ENCODE results near the gene IL4R. TPM values are rescaled to one million over a fixed set of nuclear protein-coding genes. Genes with fewer than 3 reads are reported as not detected.

IL4R gene
- total RNA-seq, 1 experiment from 2014 or later: 28.6 TPM

DNA sequence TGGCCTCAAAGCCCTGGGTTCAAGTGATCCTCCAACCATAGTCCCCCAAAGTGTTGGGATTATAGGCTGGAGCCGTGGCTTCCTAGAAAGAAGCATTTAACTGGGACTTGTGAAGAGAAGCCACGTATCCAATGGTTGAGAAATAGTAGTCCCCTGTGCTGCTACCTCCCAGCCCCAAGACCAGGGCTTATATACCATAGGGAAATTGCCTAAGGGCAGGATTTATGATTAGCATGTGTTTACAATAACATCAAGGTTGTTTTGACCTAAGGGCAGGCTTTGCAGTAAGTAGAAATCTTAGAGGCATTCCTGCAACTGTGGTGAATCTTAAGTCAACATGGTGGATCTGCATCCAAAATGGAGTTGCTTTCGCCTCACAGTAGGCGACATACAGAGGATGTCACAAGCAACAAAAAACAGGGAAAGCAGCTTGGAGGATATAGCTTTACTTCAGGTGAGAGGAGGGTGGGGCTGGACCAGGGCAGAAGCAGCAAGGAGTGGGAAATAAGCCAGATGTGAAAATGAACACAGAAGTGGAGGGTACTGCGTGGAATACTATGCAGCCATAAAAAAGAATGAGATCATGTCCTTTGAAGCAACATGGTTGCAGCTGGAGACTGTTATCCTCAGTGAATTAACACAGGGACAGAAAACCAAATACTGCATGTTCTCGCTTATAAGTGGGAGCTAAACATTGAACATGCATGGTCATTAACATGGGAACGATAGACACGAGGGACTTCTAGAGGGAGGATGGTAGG is 26.5 kb upstream of the IL4R start:
- H3K4me1 ChIP-seq (ENCODE audit: insufficient read depth, low read length): no peaks in the 10 kb centered on the region
- H3K27ac ChIP-seq (ENCODE audit: insufficient read length, low read depth, low read length): no peak overlapping the region

More for the DNA sequence above, 26.5 kb upstream of the IL4R start:
- H2BK12ac ChIP-seq (ENCODE audit: insufficient read length, low read depth, low read length): no peak overlapping the region
- no peaks in the 10 kb centered on the region for H3K79me2 ChIP-seq (ENCODE audit: insufficient read depth, low read length)
- H4K91ac ChIP-seq (ENCODE audit: insufficient read length, low read depth, low read length): no peak overlapping the region
- H3K56ac ChIP-seq (ENCODE audit: insufficient read length, low read depth, low read length): no peak overlapping the region
- no peak overlapping the region for H3K23ac ChIP-seq (ENCODE audit: insufficient read length, low read depth, low read length)
- no peak overlapping the region for H3K4me2 ChIP-seq (ENCODE audit: insufficient read depth, insufficient read length, low read length)
- DNase-seq: no peak
- no peak overlapping the region for H4K5ac ChIP-seq (ENCODE audit: insufficient read length, low read depth, low read length)
- no peak overlapping the region for H2BK5ac ChIP-seq (ENCODE audit: insufficient read length, low read length)
- no peak overlapping the region for H2BK15ac ChIP-seq (ENCODE audit: low read depth, low read length)
- Mint-ChIP-seq H3K27ac (no peak overlapping the region), H3K27me3 (ENCODE audit: low read depth) (no peaks in the 10 kb centered on the region; the same call in 1 of the 2 replicates), H3K9me3 (no peaks in the 10 kb centered on the region), H3K36me3 (ENCODE audit: insufficient read depth in 1 of 3, low read depth in 3 of 3) (no peaks in the 10 kb centered on the region), H3K4me1 (no peaks in the 10 kb centered on the region), H3K4me3 (no peak overlapping the region)
- no peak overlapping the region for H3K14ac ChIP-seq (ENCODE audit: insufficient read depth, low read length)
- H3K9ac ChIP-seq (ENCODE audit: extremely low read depth, insufficient read length, low read length): no peak overlapping the region
- no peak overlapping the region for H3K4ac ChIP-seq (ENCODE audit: low read depth, low read length)
- no peak overlapping the region for H2AFZ ChIP-seq (ENCODE audit: low read length)
- no peak overlapping the region for H4K8ac ChIP-seq (replicated peaks; ENCODE audit: insufficient read length, low read depth, low read length)
- no peak overlapping the region for H3K18ac ChIP-seq (ENCODE audit: insufficient read length, low read depth, low read length)
- no peaks in the 10 kb centered on the region for H3K9me3 ChIP-seq (ENCODE audit: control insufficient read depth, low read depth, low read length)
- H2BK120ac ChIP-seq (ENCODE audit: low read depth, low read length, poor library complexity, severe bottlenecking): no peak overlapping the region
- no peaks in the 10 kb centered on the region for H4K20me1 ChIP-seq (ENCODE audit: control insufficient read depth, insufficient read depth, insufficient read length)
- TF ChIP-seq CTCF (conservative IDR thresholded peaks at IDR 0.05): no peak
- H3K23me2 ChIP-seq (ENCODE audit: insufficient read length, low read depth, low read length, poor library complexity, severe bottlenecking): no peaks in the 10 kb centered on the region
- no peak overlapping the region for H3T11ph ChIP-seq (ENCODE audit: low read length)
- H3K27me3 ChIP-seq (ENCODE audit: insufficient read depth, low read length): no peaks in the 10 kb centered on the region
- H2AK5ac ChIP-seq (ENCODE audit: insufficient read length, low read length): no peak overlapping the region
- H2BK20ac ChIP-seq (ENCODE audit: low read depth, low read length, poor library complexity, severe bottlenecking): no peak overlapping the region
- H3K79me1 ChIP-seq (ENCODE audit: insufficient read depth, low read depth, low read length, poor library complexity, severe bottlenecking): no peaks in the 10 kb centered on the region
- no CpG with 5 or more reads among the region's 8 CpGs for WGBS (ENCODE audit: extremely low coverage, insufficient read length, low lambda C conversion rate)
